Stimulated activated naive CD8-positive, alpha-beta T cell treated with anti-CD3 and anti-CD28 coated beads, Interleukin-15, Interleukin-2, amounts not matched to agents 100 U/mL and 50 U/mL, for 24 hours (primary cell): ENCODE results near the gene DRG2.

Experiments
- ATAC-seq: fragments of 150-1000 bp; cut with Tn5 transposase; one replicate; pipeline ENCODE4 v1.10.0; 2021
- DNase-seq: peaks from one replicate; pipeline ENCODE4 v3.0.0; 2021

The DRG2 gene

GRCh38 chr17:18074566-18075272, 13.0 kb upstream of the DRG2 start:
- no peak for ATAC-seq

GRCh38 chr17:18076936-18077335, 10.8 kb upstream of the DRG2 start:
- no peak for ATAC-seq

More at GRCh38 chr17:18074566-18075272, 13.0 kb upstream of the DRG2 start:
- no peak for DNase-seq

GRCh38 chr17:18079543-18079942, 8.2 kb upstream of the DRG2 start:
- no peak for DNase-seq
- ATAC-seq, result no peak

More at GRCh38 chr17:18076936-18077335, 10.8 kb upstream of the DRG2 start:
- DNase-seq, result no peak

GRCh38 chr17:18084256-18084655, 3.5 kb upstream of the DRG2 start:
- ATAC-seq (no peak), DNase-seq (no peak)

GRCh38 chr17:18089613-18090012, 1.9 kb downstream of the DRG2 start:
- DNase-seq, result no peak
- ATAC-seq, result no peak

- DNase-seq, result no peak
- ATAC-seq, result peak; percentile 35
Observed at GRCh38 chr17:18093616-18094408, 6.1 kb downstream of the DRG2 start.

- no peak for ATAC-seq
- no peak for DNase-seq
Observed at GRCh38 chr17:18094409-18094807, 6.7 kb downstream of the DRG2 start.

GRCh38 chr17:18099516-18099915, 11.8 kb downstream of the DRG2 start:
- ATAC-seq, result no peak
- DNase-seq, result no peak

- ATAC-seq, result no peak
- DNase-seq, result no peak
Observed at GRCh38 chr17:18100616-18101015, 12.9 kb downstream of the DRG2 start.

- ATAC-seq, result no peak
- no peak for DNase-seq
Observed at GRCh38 chr17:18101828-18102227, 14.1 kb downstream of the DRG2 start.

GRCh38 chr17:18102640-18103039, 14.9 kb downstream of the DRG2 start:
- no peak for DNase-seq
- ATAC-seq, result no peak

- ATAC-seq (no peak), DNase-seq (no peak)
Observed at GRCh38 chr17:18105027-18105426, 17.3 kb downstream of the DRG2 start.

GRCh38 chr17:18105595-18105994, 17.8 kb downstream of the DRG2 start:
- DNase-seq, result no peak
- ATAC-seq, result no peak

GRCh38 chr17:18106211-18106610, 18.5 kb downstream of the DRG2 start:
- DNase-seq (no peak), ATAC-seq (no peak)

GRCh38 chr17:18107061-18107790, 19.5 kb downstream of the DRG2 start:
- ATAC-seq (no peak), DNase-seq (no peak)

- no peak for ATAC-seq
- no peak for DNase-seq
Observed at GRCh38 chr17:18107971-18108370, 20.2 kb downstream of the DRG2 start.

GRCh38 chr17:18108401-18109312, 20.9 kb downstream of the DRG2 start, which contains the start of gene MYO15A:
Gene MYO15A, plus strand, starts transcription at chr17:18108756. Its CDS starts 10,045 bp downstream, at chr17:18118801.
- DNase-seq (no peak), ATAC-seq (no peak)

GRCh38 chr17:18109935-18110485, 22.3 kb downstream of the DRG2 start:
- ATAC-seq (no peak), DNase-seq (no peak)

- no peak for DNase-seq
- no peak for ATAC-seq
Observed at GRCh38 chr17:18110636-18111145, 22.9 kb downstream of the DRG2 start.

GRCh38 chr17:18111330-18111971, 23.7 kb downstream of the DRG2 start:
- ATAC-seq, result no peak
- DNase-seq, result no peak

GRCh38 chr17:18115517-18115916, 27.8 kb downstream of the DRG2 start:
- no peak for ATAC-seq

More at GRCh38 chr17:18115517-18115916, 27.8 kb downstream of the DRG2 start:
- DNase-seq, result no peak
